ENCODE results near the gene SNRK.

Gene SNRK

DNA sequence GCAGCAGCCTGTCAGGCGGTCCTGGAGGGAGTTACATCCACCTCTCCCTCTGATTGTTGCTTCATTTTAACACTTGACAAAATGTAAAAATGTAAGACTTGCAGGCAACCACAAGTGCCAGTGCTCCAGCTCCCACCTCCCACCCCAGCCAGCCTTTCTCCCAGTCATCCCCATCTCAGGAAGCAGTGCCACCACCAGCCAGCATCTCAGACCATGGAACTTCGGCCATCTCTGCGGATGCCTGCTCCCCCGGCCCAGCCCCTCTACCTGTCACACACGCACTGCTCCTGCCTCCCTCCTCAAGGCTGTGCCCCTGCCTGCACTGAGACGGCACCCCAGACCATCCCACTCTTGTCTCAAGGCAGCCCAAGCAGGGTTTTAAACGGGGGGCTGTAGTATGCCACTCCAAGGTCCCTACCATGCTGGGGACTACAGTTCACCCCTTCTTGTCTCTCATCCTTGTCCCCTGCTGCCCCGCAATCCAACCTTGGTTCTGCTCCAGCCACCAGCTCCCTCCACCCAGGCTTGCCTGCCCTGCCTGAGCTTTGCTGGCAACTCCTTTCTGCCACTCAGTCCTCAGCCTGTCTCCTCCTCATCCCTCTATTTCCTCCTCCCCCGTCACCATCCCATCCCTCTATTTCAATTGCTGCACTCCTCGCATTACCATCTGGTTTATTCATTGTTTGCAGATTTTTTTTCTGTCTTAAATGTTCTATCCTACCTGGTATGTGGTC is 85.8 kb downstream of the SNRK start:
- no peak overlapping the region for H3K4me2 ChIP-seq (ENCODE audit: low read length)
- H3K4me3 ChIP-seq (ENCODE audit: low read depth, low read length) = no peak overlapping the region
- TF ChIP-seq, protein P1, sequence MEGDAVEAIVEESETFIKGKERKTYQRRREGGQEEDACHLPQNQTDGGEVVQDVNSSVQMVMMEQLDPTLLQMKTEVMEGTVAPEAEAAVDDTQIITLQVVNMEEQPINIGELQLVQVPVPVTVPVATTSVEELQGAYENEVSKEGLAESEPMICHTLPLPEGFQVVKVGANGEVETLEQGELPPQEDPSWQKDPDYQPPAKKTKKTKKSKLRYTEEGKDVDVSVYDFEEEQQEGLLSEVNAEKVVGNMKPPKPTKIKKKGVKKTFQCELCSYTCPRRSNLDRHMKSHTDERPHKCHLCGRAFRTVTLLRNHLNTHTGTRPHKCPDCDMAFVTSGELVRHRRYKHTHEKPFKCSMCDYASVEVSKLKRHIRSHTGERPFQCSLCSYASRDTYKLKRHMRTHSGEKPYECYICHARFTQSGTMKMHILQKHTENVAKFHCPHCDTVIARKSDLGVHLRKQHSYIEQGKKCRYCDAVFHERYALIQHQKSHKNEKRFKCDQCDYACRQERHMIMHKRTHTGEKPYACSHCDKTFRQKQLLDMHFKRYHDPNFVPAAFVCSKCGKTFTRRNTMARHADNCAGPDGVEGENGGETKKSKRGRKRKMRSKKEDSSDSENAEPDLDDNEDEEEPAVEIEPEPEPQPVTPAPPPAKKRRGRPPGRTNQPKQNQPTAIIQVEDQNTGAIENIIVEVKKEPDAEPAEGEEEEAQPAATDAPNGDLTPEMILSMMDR (IDR thresholded peaks at IDR 0.05) = no peak
- H3K9me3 ChIP-seq (ENCODE audit: control insufficient read depth, low read length) = no peaks in the 10 kb centered on the region
- no peaks in the 10 kb centered on the region for H3K79me2 ChIP-seq
- no peak overlapping the region for H3K9ac ChIP-seq
- H3K36me3 ChIP-seq (ENCODE audit: control insufficient read depth, insufficient read depth, low read length) = no peaks in the 10 kb centered on the region
- no peak overlapping the region for H3K27ac ChIP-seq
- no peaks in the 10 kb centered on the region for H3K27me3 ChIP-seq (ENCODE audit: control insufficient read depth, insufficient read depth, low read length)
- no peak overlapping the region for H2AFZ ChIP-seq
- H3K4me1 ChIP-seq = no peaks in the 10 kb centered on the region

DNA sequence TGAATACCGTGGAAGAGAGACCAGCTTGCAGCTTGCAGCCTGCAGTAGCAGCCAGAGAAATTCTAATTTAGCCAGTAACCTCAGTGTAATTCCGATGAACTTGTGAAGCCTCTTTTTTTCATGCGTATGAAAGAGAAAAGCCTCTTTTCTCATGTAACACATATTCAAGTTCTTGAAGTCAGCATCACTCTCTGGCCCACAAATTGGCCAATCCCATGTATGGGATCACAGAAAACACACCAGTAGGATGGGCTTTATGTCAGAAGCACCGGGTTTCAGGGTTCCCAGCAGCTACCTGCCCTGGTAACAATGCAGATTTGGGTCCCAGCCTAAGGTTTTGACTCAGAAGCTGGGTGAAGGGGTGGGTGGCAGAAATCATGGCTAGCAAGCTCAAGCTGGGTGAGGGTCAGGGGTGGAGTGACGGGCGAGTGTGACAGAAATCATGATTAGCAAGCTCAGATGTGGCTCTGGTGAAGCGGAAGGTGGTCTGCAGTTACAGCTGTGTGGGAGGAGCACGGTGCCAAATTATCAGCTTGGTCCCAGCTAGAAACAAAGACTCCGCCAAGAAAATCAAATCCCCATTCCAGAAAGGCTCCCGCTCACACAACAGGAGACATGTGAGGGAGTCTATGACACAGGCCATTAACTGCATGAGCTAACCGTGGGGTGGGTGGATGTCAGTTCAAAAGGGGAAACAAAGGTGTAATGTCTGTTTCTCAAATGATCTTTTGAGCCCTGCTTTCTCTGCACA is 86.6 kb downstream of the SNRK start:
- TF ChIP-seq, protein P1 (IDR thresholded peaks at IDR 0.05) = no peak
- Histone ChIP-seq H3K4me1 (no peaks in the 10 kb centered on the region), H3K4me2 (ENCODE audit: low read length) (no peak overlapping the region), H3K27me3 (ENCODE audit: control insufficient read depth, insufficient read depth, low read length) (no peaks in the 10 kb centered on the region), H3K4me3 (ENCODE audit: low read depth, low read length) (no peak overlapping the region), H2AFZ (no peak overlapping the region), H3K79me2 (no peaks in the 10 kb centered on the region), H3K36me3 (ENCODE audit: control insufficient read depth, insufficient read depth, low read length) (no peaks in the 10 kb centered on the region), H3K9me3 (ENCODE audit: control insufficient read depth, low read length) (no peaks in the 10 kb centered on the region), H3K27ac (no peak overlapping the region), H3K9ac (no peak overlapping the region)

DNA sequence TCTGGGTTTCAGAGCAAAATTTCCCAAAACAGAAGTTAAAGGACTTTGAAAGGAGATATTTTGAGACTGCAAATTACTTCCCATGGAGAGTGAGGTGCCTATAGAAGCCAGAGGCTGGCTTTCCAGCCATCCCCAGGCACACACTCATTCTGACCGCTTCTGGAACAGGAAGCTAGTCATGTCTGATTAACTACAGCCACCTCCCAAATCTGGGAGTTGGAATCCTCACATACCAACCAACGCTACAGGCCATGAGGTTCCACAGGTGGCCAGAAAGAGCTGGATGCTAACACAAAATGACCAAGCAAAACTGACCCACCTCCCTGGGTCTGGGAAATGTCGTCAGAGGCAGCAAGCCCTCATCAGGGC is 87.2 kb downstream of the SNRK start:
- Histone ChIP-seq H3K36me3 (ENCODE audit: control insufficient read depth, insufficient read depth, low read length) (no peaks in the 10 kb centered on the region), H3K9me3 (ENCODE audit: control insufficient read depth, low read length) (no peaks in the 10 kb centered on the region), H3K27me3 (ENCODE audit: control insufficient read depth, insufficient read depth, low read length) (no peaks in the 10 kb centered on the region), H3K4me3 (ENCODE audit: low read depth, low read length) (no peak overlapping the region), H3K4me1 (no peaks in the 10 kb centered on the region), H3K79me2 (no peaks in the 10 kb centered on the region), H2AFZ (no peak overlapping the region), H3K9ac (no peak overlapping the region), H3K4me2 (ENCODE audit: low read length) (no peak overlapping the region), H3K27ac (no peak overlapping the region)
- TF ChIP-seq, protein P1 (IDR thresholded peaks at IDR 0.05) = no peak

DNA sequence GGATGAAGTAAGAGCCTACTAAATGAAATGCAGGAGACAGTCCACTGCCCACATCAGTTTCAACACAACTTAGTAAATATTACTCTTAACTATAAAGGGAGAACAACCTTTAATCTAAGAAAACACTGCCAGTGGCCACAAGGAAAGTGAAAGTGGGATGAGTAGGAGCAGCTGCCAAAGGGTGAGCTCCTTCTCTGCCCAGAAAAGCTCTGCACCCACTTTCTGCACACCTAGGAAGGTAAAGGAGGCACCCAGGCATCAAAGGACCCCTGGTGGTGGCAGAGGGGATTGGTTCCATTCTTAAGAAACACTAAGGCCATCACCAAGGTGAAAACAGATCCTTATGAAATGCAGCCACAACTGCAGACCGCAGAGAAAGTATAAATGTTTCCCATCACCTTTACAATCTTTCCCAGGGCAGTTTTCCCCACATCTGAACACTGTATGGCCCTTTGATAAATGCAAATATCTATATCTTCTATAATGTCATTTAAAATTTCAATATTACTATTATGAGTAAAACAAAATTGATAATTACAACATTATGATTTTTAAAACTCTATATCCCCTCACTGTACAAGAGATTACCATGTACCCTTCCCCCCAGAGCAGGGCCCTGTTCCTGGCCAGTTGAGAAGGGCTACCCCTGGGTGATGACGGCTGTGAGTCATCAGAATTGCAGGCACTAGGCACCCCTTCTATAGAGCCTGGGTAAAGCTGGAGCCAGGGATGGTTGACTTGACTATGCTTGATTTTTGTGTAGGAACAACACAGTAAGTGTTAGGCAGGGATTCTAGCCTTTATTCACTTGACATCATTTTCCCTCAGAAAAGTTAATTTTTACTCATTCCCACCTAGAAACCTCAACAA is 92.0 kb downstream of the SNRK start:
- Histone ChIP-seq H3K36me3 (ENCODE audit: control insufficient read depth, insufficient read depth, low read length) (no peaks in the 10 kb centered on the region), H3K9ac (no peak overlapping the region), H3K4me1 (no peaks in the 10 kb centered on the region), H2AFZ (no peak overlapping the region), H3K79me2 (no peaks in the 10 kb centered on the region), H3K4me2 (ENCODE audit: low read length) (no peak overlapping the region), H3K27ac (no peak overlapping the region), H3K4me3 (ENCODE audit: low read depth, low read length) (no peak overlapping the region), H3K9me3 (ENCODE audit: control insufficient read depth, low read length) (no peaks in the 10 kb centered on the region), H3K27me3 (ENCODE audit: control insufficient read depth, insufficient read depth, low read length) (no peaks in the 10 kb centered on the region)
- TF ChIP-seq, protein P1 (IDR thresholded peaks at IDR 0.05) = peak; percentile 65

All from parathyroid adenoma (tissue), 2 donors.